NCI-H1417 (cell line): ENCODE measurements around the gene ETV3L.
A peak's percentile ranks its signal among the peaks of the same experiment; 100 is the strongest.
"Not testable (repeated sequence)": the region's sequence is repeated elsewhere in the genome, so short reads cannot be mapped to it uniquely, and the experiment has no call there.

Source experiments
- DNase-seq, 3 experiments: peaks; one replicate each; lab custom pipeline; 2025; lab: John Stamatoyannopoulos, UW

ETV3L gene

GRCh38 chr1:157105298-157105987, 5.8 kb upstream of the ETV3L start:
- no peak for DNase-seq

DNA sequence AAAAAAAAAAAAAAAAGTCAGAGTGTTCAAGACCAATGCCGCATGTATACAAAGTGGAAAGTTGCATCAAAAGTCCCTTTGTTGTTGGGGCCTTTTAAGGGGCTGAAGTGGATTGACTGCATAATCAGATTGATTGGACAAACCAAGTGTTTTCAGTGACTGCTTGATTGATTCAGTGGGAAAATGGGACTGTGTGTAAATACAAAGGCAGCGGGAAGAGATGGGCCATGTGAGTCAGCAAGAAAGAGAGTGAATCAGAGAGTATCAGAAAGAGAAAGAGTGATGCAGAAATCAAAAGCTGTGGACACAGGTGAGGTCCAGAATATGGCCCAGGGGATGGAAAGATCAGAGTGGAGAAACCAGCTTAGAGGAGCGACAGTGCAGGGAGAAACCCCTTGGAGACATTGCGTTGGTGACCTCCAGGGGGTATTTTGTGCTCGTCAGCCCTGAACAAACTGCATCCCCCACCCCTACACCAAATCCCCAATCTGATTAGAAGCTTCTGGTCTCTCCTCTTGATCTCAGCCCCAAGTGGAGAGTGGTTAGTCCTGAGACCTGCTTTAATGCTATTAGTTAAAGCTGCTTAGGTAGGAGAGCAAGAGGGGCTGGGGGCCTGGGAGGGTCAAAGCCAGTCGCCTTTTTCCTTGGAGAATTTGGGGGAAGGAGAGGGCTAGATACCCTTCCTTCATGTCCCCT, 5.1 kb upstream of the ETV3L start:
- DNase-seq: no peak

DNA sequence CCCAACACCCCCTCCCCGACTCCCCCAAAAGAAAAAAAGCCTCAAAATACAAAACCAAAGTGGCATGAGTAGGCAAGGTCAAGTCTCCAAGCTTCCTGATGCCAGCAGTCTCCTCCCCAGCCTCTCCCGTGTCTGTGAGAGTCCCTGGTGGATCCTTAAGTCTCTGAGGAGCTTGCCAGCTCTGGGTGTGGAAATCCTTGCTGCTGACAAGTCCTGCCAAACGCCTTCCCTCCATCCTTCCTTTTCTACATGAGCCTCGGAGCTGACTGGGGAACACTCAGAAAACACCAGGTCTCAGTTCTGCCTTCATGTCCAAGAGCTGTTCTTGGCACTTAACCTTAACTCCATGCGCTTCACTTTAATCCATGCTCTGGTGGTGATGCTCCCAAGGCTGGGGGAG, 3.7 kb upstream of the ETV3L start:
- no peak for DNase-seq

GRCh38 chr1:157101149-157101548, 1.5 kb upstream of the ETV3L start:
- DNase-seq: no peak

DNA sequence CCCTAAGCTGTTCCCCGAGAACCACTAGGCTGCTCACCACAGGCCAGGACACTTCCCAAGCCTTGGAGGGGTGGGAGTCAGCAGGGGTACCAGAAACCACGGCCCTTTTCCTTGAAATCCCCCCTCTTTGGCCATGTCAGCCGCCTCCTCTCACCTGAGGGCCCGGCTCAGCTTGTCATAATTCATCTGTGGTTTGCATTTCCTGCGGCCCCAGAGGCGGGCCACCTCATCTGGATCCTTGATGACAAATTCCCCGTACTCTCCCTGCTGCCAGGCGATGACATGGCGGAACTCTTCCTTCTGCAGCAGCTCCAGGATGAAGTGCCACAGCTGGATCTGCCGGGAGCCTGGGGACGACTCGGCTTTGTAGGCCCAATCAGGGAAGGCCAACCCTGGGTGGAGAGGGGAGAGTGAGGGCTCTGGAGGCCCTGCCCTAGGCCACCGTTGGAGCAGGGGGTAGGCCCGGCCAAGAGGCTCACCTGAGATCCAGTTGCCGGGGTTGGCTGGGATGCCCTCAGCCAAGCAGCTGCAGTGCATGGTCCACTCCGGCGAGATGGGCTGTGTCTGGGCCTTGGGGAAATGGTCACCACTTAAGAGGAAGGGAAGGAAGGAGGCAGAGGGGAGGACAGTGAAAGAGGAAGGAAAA, 498 bp downstream of the ETV3L start:
- DNase-seq: not testable (repeated sequence)

- DNase-seq: no peak
These were observed 1.1 kb downstream of the ETV3L start for GRCh38 chr1:157098519-157098918.

DNA sequence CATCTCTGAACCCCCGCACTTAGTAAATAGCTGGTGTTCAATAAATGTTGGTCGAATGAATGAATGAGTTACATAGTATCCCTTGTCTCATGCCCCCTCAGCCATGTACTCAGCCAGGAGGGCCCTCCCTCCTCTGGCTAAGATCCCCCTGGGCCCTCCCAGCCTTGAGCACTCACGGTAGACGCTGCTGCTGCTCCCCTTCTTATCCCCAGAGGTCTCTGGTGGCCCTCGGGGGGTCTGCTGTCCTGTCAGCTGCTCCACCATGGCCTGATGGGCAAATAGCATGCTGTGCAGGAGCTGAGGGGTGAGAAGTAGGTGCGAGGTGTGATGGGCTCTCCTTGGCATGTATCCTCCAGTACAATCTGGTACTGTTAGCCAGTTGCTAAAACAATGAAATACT, 1.9 kb downstream of the ETV3L start:
- DNase-seq: no peak

GRCh38 chr1:157096881-157097280, 2.7 kb downstream of the ETV3L start:
- no peak for DNase-seq

DNA sequence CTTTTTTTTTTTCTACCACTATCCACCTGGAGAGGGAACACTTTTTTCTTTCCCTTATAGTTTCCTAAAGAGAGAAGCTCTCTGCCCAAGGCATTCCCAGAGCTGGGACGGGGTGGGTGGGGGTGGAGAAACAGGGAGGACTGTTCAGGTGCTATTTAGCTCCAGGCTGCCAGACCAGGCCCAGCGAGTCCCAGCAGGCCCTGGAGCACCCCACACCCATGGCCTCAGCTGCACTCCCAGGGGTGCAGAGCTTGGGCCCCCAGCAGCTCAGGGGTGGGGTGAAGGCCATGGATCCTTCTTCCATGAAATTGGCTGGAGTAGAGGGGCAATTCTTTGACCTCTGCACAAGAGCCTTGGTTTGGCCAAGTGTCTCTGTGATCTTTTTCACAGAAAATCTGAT, 4.1 kb downstream of the ETV3L start:
- DNase-seq: no peak

- no peak for DNase-seq
These were observed 4.5 kb downstream of the ETV3L start for GRCh38 chr1:157095091-157095490.

DNA sequence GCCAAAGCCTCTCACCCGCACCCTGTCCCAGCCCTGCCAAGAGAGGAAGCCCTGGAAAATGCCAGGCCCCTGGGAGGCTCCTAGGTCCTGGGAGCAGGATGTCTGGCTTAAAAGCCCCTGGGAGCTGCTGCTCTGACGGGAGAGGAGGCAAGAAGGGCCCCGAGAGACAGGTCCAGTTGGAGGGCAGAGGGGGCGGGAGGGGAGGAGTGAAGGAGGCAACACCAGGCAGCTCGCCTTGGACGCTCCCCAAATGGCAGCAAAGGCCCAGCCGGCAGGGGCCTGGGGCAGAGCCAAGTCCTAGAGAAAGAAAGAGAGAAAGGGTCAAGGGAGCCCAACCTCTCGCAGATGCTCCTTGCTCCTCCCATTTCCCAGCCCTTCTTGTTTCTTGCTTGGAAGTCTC, 6.8 kb downstream of the ETV3L start:
- DNase-seq: no peak

DNA sequence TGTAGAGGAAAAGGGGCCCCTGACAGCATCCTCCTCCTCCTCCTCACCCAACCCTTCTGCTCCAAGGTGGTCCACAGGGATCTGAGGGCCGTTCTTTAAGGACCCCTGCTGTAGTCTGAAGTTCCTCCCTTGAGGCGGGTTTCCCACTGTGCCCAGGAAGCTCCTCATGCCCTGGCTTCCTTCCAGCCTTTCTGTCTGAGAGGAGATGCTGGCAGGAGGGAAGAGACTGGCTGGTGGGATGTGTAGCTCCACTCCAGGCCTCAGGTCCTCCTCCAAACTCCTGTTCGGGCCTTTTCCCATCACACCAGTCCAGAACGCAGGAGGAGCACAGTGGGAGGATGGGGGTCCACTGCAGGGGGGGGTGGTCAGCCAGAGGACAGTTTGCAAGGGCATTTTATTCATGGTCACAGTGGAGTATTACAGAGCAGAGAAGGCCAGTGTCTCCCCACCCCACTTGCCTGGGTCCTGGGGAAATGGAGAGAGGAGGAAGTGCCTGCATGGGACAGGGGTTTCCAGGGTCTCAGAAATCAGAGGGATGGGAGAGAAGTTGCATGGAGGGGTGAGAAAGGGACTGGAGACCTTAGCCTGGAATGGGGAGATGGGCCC, 7.8 kb downstream of the ETV3L start:
- DNase-seq: no peak

GRCh38 chr1:157091186-157091585, 8.4 kb downstream of the ETV3L start:
- no peak for DNase-seq

GRCh38 chr1:157090771-157091170, 8.8 kb downstream of the ETV3L start:
- no peak for DNase-seq

DNA sequence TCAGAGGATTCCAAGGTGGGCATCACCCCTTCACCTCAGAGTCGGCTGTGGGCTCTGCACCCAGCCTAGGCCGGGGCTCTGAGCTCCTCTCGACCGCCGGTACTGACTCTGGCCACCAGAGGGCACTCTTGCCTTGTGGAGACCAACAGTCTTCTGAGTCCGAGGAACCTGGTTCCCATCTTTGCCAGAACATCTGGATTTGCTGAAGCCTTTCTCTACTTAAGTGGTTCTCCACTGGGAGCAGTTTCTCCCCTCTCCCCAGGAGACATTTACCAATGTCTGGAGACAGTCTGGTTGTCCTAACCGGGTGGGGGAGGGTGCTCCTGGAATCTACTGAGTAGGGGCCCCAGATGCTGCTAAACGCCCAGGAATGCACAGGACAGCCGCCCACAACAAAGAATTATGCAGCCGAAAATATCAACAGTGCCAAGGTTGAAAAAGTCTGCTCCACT, 9.4 kb downstream of the ETV3L start:
- DNase-seq: peak; percentile 64 to 96 (median 87)

GRCh38 chr1:157089789-157090188, 9.8 kb downstream of the ETV3L start:
- no peak for DNase-seq

DNA sequence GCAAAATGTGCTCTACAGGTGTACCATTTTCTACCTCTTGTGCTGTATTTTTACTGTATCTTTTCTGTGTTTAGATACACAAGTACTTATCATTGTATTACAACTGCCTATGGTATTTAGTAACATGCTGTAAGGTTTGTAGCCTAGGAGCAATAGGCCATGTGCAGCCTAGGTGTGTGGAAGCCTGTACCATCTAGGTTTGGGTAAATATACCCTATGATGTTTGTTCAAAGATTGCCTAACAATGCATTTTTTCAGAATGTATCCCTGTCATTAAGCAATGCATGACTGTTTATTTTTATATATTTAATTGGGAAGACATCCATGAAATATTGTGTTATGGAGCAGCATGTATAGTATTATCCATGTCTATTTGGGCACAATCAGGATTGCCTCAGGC, 11.0 kb downstream of the ETV3L start:
- no peak for DNase-seq

- DNase-seq: no peak
These were observed 12.6 kb downstream of the ETV3L start for GRCh38 chr1:157087030-157087429.

DNA sequence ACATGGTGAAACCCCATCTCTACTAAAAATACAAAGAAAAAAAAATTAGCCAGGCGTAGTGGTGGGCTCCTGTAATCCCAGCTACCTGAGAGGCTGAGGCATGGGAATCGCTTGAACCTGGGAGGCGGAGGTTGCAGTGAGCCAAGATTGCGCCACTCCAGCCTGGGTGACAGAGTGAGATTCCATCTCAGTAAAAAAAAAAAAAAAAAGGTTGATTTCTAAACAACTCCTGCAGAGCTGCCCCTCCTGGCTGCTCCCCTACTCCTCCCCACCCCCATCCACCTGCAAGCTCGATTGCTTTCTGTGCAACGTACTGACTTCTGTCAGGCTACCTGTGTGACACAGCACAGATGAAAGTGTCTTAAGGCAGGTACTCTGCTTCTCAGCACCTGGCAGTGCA, 13.3 kb downstream of the ETV3L start:
- DNase-seq: no peak

DNA sequence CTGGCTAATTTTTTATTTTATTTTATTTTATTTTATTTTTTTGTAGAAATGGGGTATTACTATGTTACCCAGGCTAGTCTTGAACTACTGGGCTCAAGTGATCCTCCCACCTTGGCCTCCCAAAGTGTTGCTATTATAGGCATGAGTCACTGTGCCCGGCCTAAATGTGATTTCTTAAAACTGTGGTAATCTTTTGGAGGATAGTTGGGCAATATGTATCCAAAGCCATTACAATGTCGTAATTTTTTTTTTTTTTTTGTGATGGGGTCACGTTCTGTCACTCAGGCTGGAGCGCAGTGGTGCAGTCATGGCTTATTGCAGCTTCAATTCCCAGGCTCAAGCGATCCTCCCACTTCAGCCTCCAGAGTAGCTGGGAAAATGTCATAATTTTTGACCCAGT, 14.2 kb downstream of the ETV3L start:
- DNase-seq: no peak

GRCh38 chr1:157084720-157085119, 14.9 kb downstream of the ETV3L start:
- no peak for DNase-seq

DNA sequence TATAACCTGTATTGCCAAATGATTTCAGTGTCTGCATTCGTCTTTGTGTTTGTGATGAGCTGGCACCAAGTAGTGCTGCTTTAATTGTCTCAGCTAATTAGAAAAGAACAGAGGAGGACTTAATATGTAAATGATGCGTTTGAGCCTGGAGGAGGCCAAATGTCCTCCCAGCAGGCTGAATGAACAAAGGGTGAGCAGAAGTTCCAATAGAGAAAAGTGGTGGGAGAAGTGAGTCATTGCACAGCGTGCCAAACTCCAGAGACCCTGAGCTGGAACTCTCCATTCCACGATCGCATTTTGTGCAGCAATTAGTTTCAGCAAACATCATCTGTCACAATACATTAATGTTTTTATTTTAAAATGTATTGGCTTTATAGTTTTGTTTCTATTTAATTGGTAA, 17.9 kb downstream of the ETV3L start:
- DNase-seq: no peak

GRCh38 chr1:157080714-157081113, 18.9 kb downstream of the ETV3L start:
- no peak for DNase-seq
